ENCODE data around the gene MRPS27.
"Not testable (repeated sequence)": the region's sequence is repeated elsewhere in the genome, so short reads cannot be mapped to it uniquely, and the experiment has no call there.

The MRPS27 gene

GRCh38 chr5:72182686-72183085, 137.4 kb downstream of the MRPS27 start:
- no peak overlapping the region for H3K27ac ChIP-seq
- no peak for TF ChIP-seq CTCF (conservative IDR thresholded peaks at IDR 0.05)
- no peak for TF ChIP-seq ZFX (IDR thresholded peaks at IDR 0.05)

- TF ChIP-seq ZFX (IDR thresholded peaks at IDR 0.05): no peak
- TF ChIP-seq CTCF (conservative IDR thresholded peaks at IDR 0.05): no peak
- H3K27ac ChIP-seq: no peak overlapping the region
Measured at GRCh38 chr5:72180925-72181324, 139.1 kb downstream of the MRPS27 start.

GRCh38 chr5:72179816-72180440, 140.1 kb downstream of the MRPS27 start:
- no peak overlapping the region for H3K27ac ChIP-seq

GRCh38 chr5:72179028-72179815, 140.8 kb downstream of the MRPS27 start:
- TF ChIP-seq ZFX (IDR thresholded peaks at IDR 0.05) (no peak), CTCF (conservative IDR thresholded peaks at IDR 0.05) (no peak)
- no peak overlapping the region for H3K27ac ChIP-seq

More at GRCh38 chr5:72179816-72180440, 140.1 kb downstream of the MRPS27 start:
- TF ChIP-seq ZFX (IDR thresholded peaks at IDR 0.05) (no peak), CTCF (conservative IDR thresholded peaks at IDR 0.05) (no peak)

GRCh38 chr5:72177538-72177937, 142.5 kb downstream of the MRPS27 start:
- no peak overlapping the region for H3K27ac ChIP-seq
- TF ChIP-seq ZFX (IDR thresholded peaks at IDR 0.05): no peak

GRCh38 chr5:72172786-72173185, 147.3 kb downstream of the MRPS27 start:
- TF ChIP-seq ZFX (IDR thresholded peaks at IDR 0.05) (no peak), CTCF (conservative IDR thresholded peaks at IDR 0.05) (no peak)
- no peak overlapping the region for H3K27ac ChIP-seq

- H3K27ac ChIP-seq: no peak overlapping the region
- TF ChIP-seq ZFX (IDR thresholded peaks at IDR 0.05): no peak
- no peak for TF ChIP-seq CTCF (conservative IDR thresholded peaks at IDR 0.05)
Measured at GRCh38 chr5:72171667-72172066, 148.4 kb downstream of the MRPS27 start.

- H3K27ac ChIP-seq: not testable (repeated sequence)
Measured at GRCh38 chr5:72171181-72171580, 148.9 kb downstream of the MRPS27 start.
